H1 (cell line): ENCODE measurements around the gene CHST4. TPM values are rescaled to one million over a fixed set of nuclear protein-coding genes. Genes with fewer than 3 reads are reported as not detected.

Experiments used
- CTCF ChIA-PET: fragments of 300-600 bp; sonication (Branson Sonifier 250); formaldehyde crosslinking; loops from one replicate; lab custom pipeline; 2021; ENCODE audit not compliant: partially characterized antibody; lab: Charles Lee
- POLR2A ChIA-PET: fragments of 300-600 bp; sonication (Branson Sonifier 250); formaldehyde crosslinking; loops from one replicate; lab custom pipeline; 2021; ENCODE audit warnings: inconsistent platforms; ENCODE audit not compliant: partially characterized antibody; lab: Charles Lee
- DNase-seq, 2 experiments: peaks; one replicate each; pipeline versions ENCODE4 v3.0.0 to v3.0.0-alpha.2; 2010 to 2022; ENCODE audit warnings: low spot score in 2 of 2, low read depth in 1 of 2, mixed read lengths in 1 of 2
- FAIRE-seq: peaks from 2 replicates; lab custom pipeline; 2011; peaks lifted over from hg19 to GRCh38; lab: Jason Lieb, UNC
- H2AFZ ChIP-seq: 2 replicates; pipeline ENCODE4 v1.8.1; 2012; ENCODE audit warnings: low read length, inconsistent platforms
- H2AK5ac ChIP-seq: 2 replicates; pipeline ENCODE4 v1.6.1; 2013; ENCODE audit warnings: low read depth, low read length
- H2BK120ac ChIP-seq: replicated peaks from 2 replicates; pipeline ENCODE3; 2013; ENCODE audit warnings: low read depth, low read length, inconsistent platforms
- H2BK12ac ChIP-seq: 2 replicates; pipeline ENCODE4 v1.6.1; 2013; ENCODE audit warnings: low read depth, low read length
- H2BK15ac ChIP-seq: 2 replicates; pipeline ENCODE4 v1.6.1; 2013; ENCODE audit warnings: low read length
- H2BK20ac ChIP-seq: 2 replicates; pipeline ENCODE4 v1.6.1; 2013; ENCODE audit warnings: low read length
- H2BK5ac ChIP-seq: 2 replicates; pipeline ENCODE4 v1.6.1; 2013; ENCODE audit warnings: low read depth, low read length
- H3K14ac ChIP-seq: 2 replicates; pipeline ENCODE4 v1.6.1; 2013; ENCODE audit warnings: inconsistent platforms; ENCODE audit not compliant: insufficient read length
- H3K18ac ChIP-seq: 2 replicates; pipeline ENCODE4 v1.6.1; 2013; ENCODE audit warnings: low read length; ENCODE audit errors: extremely low read depth
- H3K23ac ChIP-seq: 2 replicates; pipeline ENCODE4 v1.6.1; 2013; ENCODE audit warnings: inconsistent platforms; ENCODE audit not compliant: insufficient read length
- H3K23me2 ChIP-seq: 2 replicates; pipeline ENCODE4 v1.6.1; 2013; ENCODE audit warnings: low read depth, low read length
- H3K27ac ChIP-seq: 2 replicates; pipeline ENCODE4 v1.6.1; 2011; ENCODE audit warnings: low read depth, low read length, inconsistent platforms
- H3K27me3 ChIP-seq, 4 experiments: replicated peaks in 1 of 4; 1 replicate in 1 of 4; 2 replicates in 3 of 4; pipeline versions ENCODE4 v1.6.1 to v1.8.1; 2011 to 2013; ENCODE audit warnings: low read length in 3 of 4, mild to moderate bottlenecking in 3 of 4, inconsistent platforms in 2 of 4, mixed read lengths in 2 of 4, moderate library complexity in 1 of 4; ENCODE audit not compliant: control insufficient read depth in 3 of 4, insufficient read depth in 3 of 4; ENCODE audit errors: extremely low read depth in 1 of 4
- H3K36me3 ChIP-seq, 4 experiments: 2 replicates each; pipeline versions ENCODE4 v1.6.1 to v1.8.1; 2011 to 2013; ENCODE audit warnings: mild to moderate bottlenecking in 4 of 4, low read length in 3 of 4, moderate library complexity in 2 of 4, control low read depth in 1 of 4, inconsistent platforms in 1 of 4; ENCODE audit not compliant: insufficient read depth in 4 of 4, control insufficient read depth in 2 of 4
- H3K4ac ChIP-seq: replicated peaks from 2 replicates; pipeline ENCODE3; 2013; ENCODE audit warnings: low read length, low read depth, mixed read lengths, inconsistent platforms; ENCODE audit not compliant: insufficient read length
- H3K4me1 ChIP-seq, 4 experiments: replicated peaks in 1 of 4; 1 replicate in 1 of 4; 2 replicates in 3 of 4; pipeline versions ENCODE4 v1.6.1 to v1.8.1; 2011 to 2013; ENCODE audit warnings: low read length in 3 of 4, inconsistent platforms in 2 of 4, mixed read lengths in 1 of 4; ENCODE audit not compliant: insufficient read depth in 4 of 4, control insufficient read depth in 3 of 4
- H3K4me2 ChIP-seq, 2 experiments: 2 replicates each; pipeline versions ENCODE4 v1.6.1 to v1.8.1; 2011 to 2013; ENCODE audit warnings: low read depth in 2 of 2, low read length in 2 of 2, control low read depth in 1 of 2, inconsistent platforms in 1 of 2, mild to moderate bottlenecking in 1 of 2; ENCODE audit not compliant: insufficient read depth in 1 of 2
- H3K4me3 ChIP-seq, 4 experiments: fragments of 200-600, 300-600 bp in 1 of 4; sonication (generic), shearing (Covaris generic), sonication (Bioruptor Twin) in 1 of 4; 2 replicates each; pipeline versions ENCODE4 v1.5.1 to v1.8.1; 2011 to 2016; ENCODE audit warnings: low read length in 4 of 4, low read depth in 3 of 4, control low read depth in 2 of 4, inconsistent platforms in 2 of 4, mild to moderate bottlenecking in 2 of 4, mixed read lengths in 1 of 4, moderate library complexity in 1 of 4; ENCODE audit not compliant: insufficient read depth in 2 of 4; ENCODE audit errors: extremely low read depth in 1 of 4
- H3K56ac ChIP-seq: replicated peaks from 2 replicates; pipeline ENCODE3; 2013; ENCODE audit warnings: low read depth, mild to moderate bottlenecking, mixed read lengths, low read length, inconsistent platforms; ENCODE audit not compliant: insufficient read length
- H3K79me1 ChIP-seq: 2 replicates; pipeline ENCODE4 v1.6.1; 2013; ENCODE audit warnings: low read depth, low read length, control low read depth
- H3K79me2 ChIP-seq, 2 experiments: 2 replicates each; pipeline versions ENCODE4 v1.6.1 to v1.8.1; 2012 to 2013; ENCODE audit warnings: low read length in 2 of 2, mild to moderate bottlenecking in 2 of 2, inconsistent platforms in 1 of 2; ENCODE audit not compliant: insufficient read depth in 2 of 2, control insufficient read depth in 1 of 2
- H3K9ac ChIP-seq, 4 experiments: replicated peaks in 1 of 4; 1 replicate in 1 of 4; 2 replicates in 3 of 4; pipeline versions ENCODE4 v1.6.1 to v1.8.1; 2011 to 2013; ENCODE audit warnings: low read depth in 3 of 4, low read length in 3 of 4, control low read depth in 2 of 4, mild to moderate bottlenecking in 2 of 4, moderate library complexity in 2 of 4, inconsistent platforms in 1 of 4; ENCODE audit errors: extremely low read depth in 1 of 4
- H3K9me3 ChIP-seq, 2 experiments: 2 replicates each; pipeline versions ENCODE4 v1.6.1 to v1.8.1; 2012 to 2013; ENCODE audit warnings: mild to moderate bottlenecking in 2 of 2, moderate library complexity in 2 of 2, control low read depth in 1 of 2, inconsistent platforms in 1 of 2, low read depth in 1 of 2, low read length in 1 of 2, mixed read lengths in 1 of 2; ENCODE audit not compliant: insufficient read depth in 2 of 2
- H4K20me1 ChIP-seq, 2 experiments: replicated peaks in 1 of 2; 2 replicates each; pipeline versions ENCODE3 to v1.8.1; 2011 to 2013; ENCODE audit warnings: inconsistent platforms in 2 of 2, low read length in 2 of 2, mild to moderate bottlenecking in 1 of 2; ENCODE audit not compliant: insufficient read depth in 2 of 2, control insufficient read depth in 1 of 2
- H4K5ac ChIP-seq: 2 replicates; pipeline ENCODE4 v1.6.1; 2013; ENCODE audit warnings: low read length, low read depth, mixed read lengths, inconsistent platforms; ENCODE audit not compliant: insufficient read length
- H4K8ac ChIP-seq: 2 replicates; pipeline ENCODE4 v1.8.0; 2013; ENCODE audit warnings: mild to moderate bottlenecking, moderate library complexity, low read length, inconsistent platforms; ENCODE audit not compliant: insufficient read depth; ENCODE audit errors: extremely low read depth
- H4K91ac ChIP-seq: replicated peaks from 2 replicates; pipeline ENCODE3; 2013; ENCODE audit warnings: low read length, mixed read lengths, inconsistent platforms; ENCODE audit not compliant: insufficient read length
- CBX8 ChIP-seq: fragments of 300-800, 300-1000 bp; sonication (generic); IDR thresholded peaks from 2 replicates; pipeline ENCODE4 v1.7.1; 2016; ENCODE audit warnings: low read depth, low read length, borderline replicate concordance
- CHD1 ChIP-seq: IDR thresholded peaks from 2 replicates; pipeline ENCODE4 v1.6.1; 2012; ENCODE audit warnings: low read depth, low read length, improper control_type of control experiment
- CHD2 ChIP-seq: IDR thresholded peaks from 2 replicates; pipeline ENCODE4 v1.6.1; 2012; ENCODE audit warnings: low read length, improper control_type of control experiment
- YY1 ChIP-seq: IDR thresholded peaks from 2 replicates; pipeline ENCODE4 v1.6.1; 2011; ENCODE audit warnings: low read depth, mild to moderate bottlenecking, low read length
- WGBS, 2 experiments: shearing (Covaris generic) in 1 of 2; methylation state at CpG; one replicate each; pipeline versions ENCODE4 v1.1.6 to v1.1.7; 2013 to 2015; ENCODE audit warnings: low lambda C conversion rate in 2 of 2, mixed read lengths in 2 of 2, inconsistent platforms in 1 of 2, low coverage in 1 of 2, missing lambda C conversion rate in 1 of 2; ENCODE audit not compliant: insufficient replicate concordance in 2 of 2, insufficient coverage in 1 of 2, insufficient read length in 1 of 2; ENCODE audit errors: extremely low coverage in 1 of 2, missing lambda C conversion rate in 1 of 2; 5-methylcytosine and 5-hydroxymethylcytosine counted together
- polyA plus RNA-seq, 7 experiments: library from polyadenylated mRNA; depleted of rRNA in 3 of 7; stranded (reverse) in 5 of 7; unstranded in 2 of 7; fragments of >200 nt in 5 of 7; fragments of 200-250 nt in 2 of 7; gene quantifications; 1 replicate in 5 of 7; 2 replicates in 1 of 7; 4 replicates in 1 of 7; pipeline versions ENCODE4 v1.2.1 to v1.2.3, GENCODE V29; 2011 to 2013; ENCODE audit warnings: missing spikeins in 2 of 7, mixed read lengths in 2 of 7
- total RNA-seq: library from RNA; stranded (reverse); fragmentation: NEBNext Ultra II Directional; extraction: Animal tissue kit (Norgen Biotek cat#: 25700); gene quantifications from 2 replicates; pipeline ENCODE4 v1.2.1, GENCODE V29; 2021
- TF ChIP-seq, protein P1 (sequence below): IDR thresholded peaks from 2 replicates; pipeline ENCODE4 v1.6.1; 2011; ENCODE audit warnings: low read depth, mild to moderate bottlenecking, low read length; ENCODE audit not compliant: insufficient read depth

Gene CHST4
- total and polyA plus RNA-seq, 2 of the 8 experiments (the other 6 are each of a cell fraction or from before 2014, with no cell fraction given), result 12.1 to 14.6 TPM

- Histone ChIP-seq H3K79me1 (no peaks in the 10 kb centered on the region), H2BK20ac (no peak overlapping the region), H2BK5ac (no peak overlapping the region), H3K9ac (no peak overlapping the region), H3K4ac (no peak overlapping the region), H4K5ac (no peak overlapping the region), H2AK5ac (no peak overlapping the region), H2AFZ (no peak overlapping the region), H3K4me2 (no peak overlapping the region), H3K9me3 (peaks cover 0 to 6% of the 10 kb centered on the region in 2 experiments; a peak in 1 of 4 replicates), H2BK120ac (no peak overlapping the region), H4K8ac (no peak overlapping the region), H3K4me1 (no peaks in the 10 kb centered on the region), H3K23me2 (no peaks in the 10 kb centered on the region), H3K27me3 (no peaks in the 10 kb centered on the region; a peak in 1 of 7 replicates), H3K18ac (no peak overlapping the region), H3K79me2 (no peaks in the 10 kb centered on the region), H3K14ac (no peak overlapping the region), H3K36me3 (no peaks in the 10 kb centered on the region), H3K27ac (no peak overlapping the region), H4K20me1 (no peaks in the 10 kb centered on the region), H3K4me3 (no peak overlapping the region), H2BK15ac (no peak overlapping the region), H4K91ac (no peak overlapping the region), H3K56ac (no peak overlapping the region), H2BK12ac (no peak overlapping the region), H3K23ac (no peak overlapping the region)
- WGBS, 2 experiments, result 83% methylated on average over 3 of the region's 3 CpGs; no CpG with 5 or more reads in 1 of the 2 experiments
- DNase-seq, result no peak
- CTCF ChIA-PET, result interaction anchor here (0.6 to 1.0 kb wide), 2 partner anchors 15 to 120 kb away, joined by 3 read pairs; no protein-coding TSS in a partner anchor
- FAIRE-seq, result no peak
- POLR2A ChIA-PET, result no interaction called here
- TF ChIP-seq CBX8, result no peak
- TF ChIP-seq YY1, result no peak
- TF ChIP-seq CHD1, result no peak
- TF ChIP-seq CHD2, result no peak
- TF ChIP-seq, protein P1, sequence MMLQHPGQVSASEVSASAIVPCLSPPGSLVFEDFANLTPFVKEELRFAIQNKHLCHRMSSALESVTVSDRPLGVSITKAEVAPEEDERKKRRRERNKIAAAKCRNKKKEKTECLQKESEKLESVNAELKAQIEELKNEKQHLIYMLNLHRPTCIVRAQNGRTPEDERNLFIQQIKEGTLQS, result no peak
These were observed 31.8 kb downstream of the CHST4 start for GRCh38 chr16:71557954-71558582.
